ENCODE data around the gene KCNE3. TPM values are rescaled to one million over a fixed set of nuclear protein-coding genes. Genes with fewer than 3 reads are reported as not detected.

Gene KCNE3
- total RNA-seq, 3 donors from 2014 or later (not counting 1 experiment from before 2014, with no cell fraction given) = 0.82 to 3.6 (median 1.3) TPM

DNA sequence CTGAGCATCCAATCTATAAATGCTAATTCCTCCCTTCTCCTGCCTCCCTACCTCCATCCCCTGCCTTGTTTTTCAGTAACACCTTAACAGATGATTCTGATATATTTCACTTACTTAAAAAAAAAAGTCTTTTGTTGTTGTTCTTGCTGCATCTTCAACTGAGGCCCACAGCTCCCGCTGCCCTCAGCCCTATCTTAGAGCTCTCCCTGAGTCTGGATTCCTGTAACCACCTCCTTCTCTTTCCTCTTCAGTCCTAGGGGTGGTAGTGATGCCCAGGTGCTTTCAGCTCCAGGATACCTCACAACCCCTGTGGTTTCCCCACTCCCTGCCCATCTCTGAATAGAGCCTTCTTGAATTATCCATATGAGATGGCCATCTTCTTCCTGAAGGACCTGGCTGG, 3.7 kb upstream of the KCNE3 start:
- intact Hi-C loops (cut with micrococcal nuclease) = no loop called here
- no peak overlapping the region for H3K4me3 ChIP-seq (ENCODE audit: low read length)
- no peaks in the 10 kb centered on the region for H3K4me1 Mint-ChIP-seq
- no peak overlapping the region for H3K27ac ChIP-seq (ENCODE audit: low read length)
- no peak for ATAC-seq
- no peaks in the 10 kb centered on the region for H3K9me3 ChIP-seq (ENCODE audit: control insufficient read depth, insufficient read depth, low read length)
- peaks cover 18 to 33% of the 10 kb centered on the region in 2 donors for H3K27me3 Mint-ChIP-seq (ENCODE audit: low read depth in 2 of 2)
- no peak overlapping the region for H3K4me3 Mint-ChIP-seq
- no peak for TF ChIP-seq CTCF (IDR thresholded peaks at IDR 0.05)
- H3K4me1 ChIP-seq (ENCODE audit: control insufficient read depth, insufficient read depth, low read length) = peaks cover 3% of the 10 kb centered on the region
- H3K27me3 ChIP-seq (ENCODE audit: control insufficient read depth, insufficient read depth, low read length) = peaks cover 4% of the 10 kb centered on the region
- DNase-seq = no peak
- no peaks in the 10 kb centered on the region for H3K36me3 ChIP-seq (ENCODE audit: control insufficient read depth, insufficient read depth, low read length)
- WGBS (ENCODE audit: insufficient coverage) = 100% methylated on average over 1 of the region's 1 CpG
- H3K27ac Mint-ChIP-seq = no peak overlapping the region
- H3K36me3 Mint-ChIP-seq = no peaks in the 10 kb centered on the region
- no peaks in the 10 kb centered on the region for H3K9me3 Mint-ChIP-seq

DNA sequence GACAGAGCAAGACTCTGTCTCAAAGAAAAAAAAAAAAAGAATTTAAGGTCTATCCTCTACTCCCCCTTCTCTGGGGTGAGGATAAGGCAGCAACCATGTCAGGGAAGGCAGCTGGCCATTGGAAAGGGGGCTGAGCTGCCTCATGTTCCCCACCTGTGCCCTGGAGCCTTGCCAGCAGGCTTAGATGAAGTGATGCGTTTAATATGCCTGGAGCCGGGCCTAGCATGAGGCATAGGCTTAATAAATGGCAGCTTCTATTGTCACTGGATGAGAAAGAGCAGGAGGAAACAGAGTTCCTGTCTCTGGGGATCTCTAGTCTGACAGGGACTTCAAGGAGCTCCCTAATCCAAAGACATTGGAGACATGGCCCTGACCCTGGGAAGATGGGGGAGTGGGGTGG, 3.2 kb upstream of the KCNE3 start:
- Mint-ChIP-seq H3K27ac (no peak overlapping the region), H3K36me3 (no peaks in the 10 kb centered on the region), H3K27me3 (ENCODE audit: low read depth in 2 of 2) (peaks cover 23 to 38% of the 10 kb centered on the region in 2 donors), H3K9me3 (no peaks in the 10 kb centered on the region), H3K4me1 (no peaks in the 10 kb centered on the region), H3K4me3 (no peak overlapping the region)
- Histone ChIP-seq H3K27me3 (ENCODE audit: control insufficient read depth, insufficient read depth, low read length) (peaks cover 4% of the 10 kb centered on the region), H3K4me3 (ENCODE audit: low read length) (no peak overlapping the region), H3K27ac (ENCODE audit: low read length) (no peak overlapping the region), H3K9me3 (ENCODE audit: control insufficient read depth, insufficient read depth, low read length) (no peaks in the 10 kb centered on the region), H3K36me3 (ENCODE audit: control insufficient read depth, insufficient read depth, low read length) (no peaks in the 10 kb centered on the region), H3K4me1 (ENCODE audit: control insufficient read depth, insufficient read depth, low read length) (peaks cover 3% of the 10 kb centered on the region)
- intact Hi-C loops (cut with micrococcal nuclease) = no loop called here
- WGBS (ENCODE audit: insufficient coverage) = 88% methylated on average over 2 of the region's 2 CpGs
- no peak for TF ChIP-seq CTCF (IDR thresholded peaks at IDR 0.05)
- DNase-seq (no peak), ATAC-seq (no peak)

DNA sequence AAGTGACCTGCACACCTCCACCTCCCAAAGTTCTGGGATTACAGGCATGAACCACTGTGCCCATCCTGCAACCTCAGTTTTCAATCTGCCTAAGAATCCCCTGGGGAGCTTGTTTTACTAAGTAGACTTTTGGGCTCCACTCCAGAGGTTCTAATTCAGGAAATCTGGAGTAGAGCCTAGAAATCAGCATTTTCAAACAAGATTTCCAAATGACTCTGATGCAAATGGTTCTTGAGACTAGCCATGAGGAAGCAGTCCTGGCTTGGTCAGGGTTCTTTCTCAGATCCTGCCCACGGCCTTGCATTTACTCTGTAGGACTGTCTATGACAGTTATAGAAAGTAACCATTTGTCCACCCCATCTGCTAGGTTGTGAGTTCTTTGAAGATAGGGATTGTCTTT, 1.6 kb upstream of the KCNE3 start:
- no peak for ATAC-seq
- 100% methylated on average over 1 of the region's 1 CpG for WGBS (ENCODE audit: insufficient coverage)
- DNase-seq = no peak
- Mint-ChIP-seq H3K4me1 (no peaks in the 10 kb centered on the region), H3K27me3 (ENCODE audit: low read depth in 2 of 2) (peaks cover 30 to 40% of the 10 kb centered on the region in 2 donors), H3K27ac (no peak overlapping the region), H3K4me3 (no peak overlapping the region), H3K36me3 (no peaks in the 10 kb centered on the region), H3K9me3 (no peaks in the 10 kb centered on the region)
- intact Hi-C loops (cut with micrococcal nuclease) = no loop called here
- peaks cover 3% of the 10 kb centered on the region for H3K4me1 ChIP-seq (ENCODE audit: control insufficient read depth, insufficient read depth, low read length)
- H3K4me3 ChIP-seq (ENCODE audit: low read length) = no peak overlapping the region
- no peak overlapping the region for H3K27ac ChIP-seq (ENCODE audit: low read length)
- no peaks in the 10 kb centered on the region for H3K36me3 ChIP-seq (ENCODE audit: control insufficient read depth, insufficient read depth, low read length)
- H3K27me3 ChIP-seq (ENCODE audit: control insufficient read depth, insufficient read depth, low read length) = peaks cover 4% of the 10 kb centered on the region
- no peaks in the 10 kb centered on the region for H3K9me3 ChIP-seq (ENCODE audit: control insufficient read depth, insufficient read depth, low read length)
- no peak for TF ChIP-seq CTCF (IDR thresholded peaks at IDR 0.05)

DNA sequence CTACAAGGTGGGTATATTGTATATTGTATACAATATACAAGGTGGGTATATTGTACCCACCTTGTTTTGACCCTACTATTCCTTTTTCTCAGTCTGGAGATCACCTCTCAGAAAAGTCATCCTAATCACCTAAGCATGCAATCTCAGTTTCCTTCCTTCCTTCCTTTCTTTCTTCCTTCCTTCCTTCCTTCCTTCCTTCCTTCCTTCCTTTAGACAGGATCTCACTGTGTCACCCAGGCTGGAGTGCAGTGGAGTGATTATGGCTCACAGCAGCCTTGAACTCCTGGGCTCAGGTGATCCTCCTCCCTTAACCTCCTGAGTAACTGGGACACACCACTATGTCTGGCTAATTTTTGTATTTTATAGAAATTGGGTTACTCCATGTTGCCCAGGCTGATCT, 1.2 kb upstream of the KCNE3 start:
- Histone ChIP-seq H3K4me1 (ENCODE audit: control insufficient read depth, insufficient read depth, low read length) (peaks cover 3% of the 10 kb centered on the region), H3K27ac (ENCODE audit: low read length) (no peak overlapping the region), H3K4me3 (ENCODE audit: low read length) (no peak overlapping the region), H3K27me3 (ENCODE audit: control insufficient read depth, insufficient read depth, low read length) (peaks cover 4% of the 10 kb centered on the region), H3K36me3 (ENCODE audit: control insufficient read depth, insufficient read depth, low read length) (no peaks in the 10 kb centered on the region), H3K9me3 (ENCODE audit: control insufficient read depth, insufficient read depth, low read length) (no peaks in the 10 kb centered on the region)
- Mint-ChIP-seq H3K9me3 (no peaks in the 10 kb centered on the region), H3K36me3 (no peaks in the 10 kb centered on the region), H3K27me3 (ENCODE audit: low read depth in 2 of 2) (peaks cover 30 to 40% of the 10 kb centered on the region in 2 donors), H3K27ac (no peak overlapping the region), H3K4me3 (no peak overlapping the region), H3K4me1 (no peaks in the 10 kb centered on the region)
- DNase-seq (no peak), ATAC-seq (no peak)
- TF ChIP-seq CTCF (IDR thresholded peaks at IDR 0.05) = no peak
- intact Hi-C loops (cut with micrococcal nuclease) = no loop called here

Measured in natural killer cell (primary cell).